ENCODE measurements around the gene SLC28A3.

SLC28A3 gene

GRCh38 chr9:84239343-84239742, 101.2 kb downstream of the SLC28A3 start:
- no peak for DNase-seq (ENCODE audit: low read depth)

DNA sequence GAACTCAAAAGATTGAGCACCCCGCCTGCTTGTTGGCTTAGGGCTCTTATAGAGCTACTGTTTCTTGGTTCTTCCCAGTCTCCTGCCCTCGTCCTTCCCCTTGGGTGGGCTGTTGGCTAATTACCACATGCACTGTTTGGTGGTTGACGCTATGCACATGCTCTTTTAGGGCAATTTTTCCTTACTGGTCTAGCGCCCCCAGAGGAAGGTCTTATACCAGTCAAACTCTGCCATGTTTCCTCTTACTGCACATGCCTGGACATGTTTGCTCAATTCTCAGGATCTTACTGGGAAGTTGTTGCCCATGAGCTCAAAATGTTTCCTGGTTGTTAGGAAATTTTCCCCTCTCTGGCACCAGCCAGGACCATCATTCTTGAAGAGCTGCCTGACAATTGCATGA, 101.9 kb downstream of the SLC28A3 start:
- no peak for DNase-seq (ENCODE audit: low read depth)

- no peak for DNase-seq (ENCODE audit: low read depth)
Measured at GRCh38 chr9:84235511-84235910, 105.0 kb downstream of the SLC28A3 start.

DNA sequence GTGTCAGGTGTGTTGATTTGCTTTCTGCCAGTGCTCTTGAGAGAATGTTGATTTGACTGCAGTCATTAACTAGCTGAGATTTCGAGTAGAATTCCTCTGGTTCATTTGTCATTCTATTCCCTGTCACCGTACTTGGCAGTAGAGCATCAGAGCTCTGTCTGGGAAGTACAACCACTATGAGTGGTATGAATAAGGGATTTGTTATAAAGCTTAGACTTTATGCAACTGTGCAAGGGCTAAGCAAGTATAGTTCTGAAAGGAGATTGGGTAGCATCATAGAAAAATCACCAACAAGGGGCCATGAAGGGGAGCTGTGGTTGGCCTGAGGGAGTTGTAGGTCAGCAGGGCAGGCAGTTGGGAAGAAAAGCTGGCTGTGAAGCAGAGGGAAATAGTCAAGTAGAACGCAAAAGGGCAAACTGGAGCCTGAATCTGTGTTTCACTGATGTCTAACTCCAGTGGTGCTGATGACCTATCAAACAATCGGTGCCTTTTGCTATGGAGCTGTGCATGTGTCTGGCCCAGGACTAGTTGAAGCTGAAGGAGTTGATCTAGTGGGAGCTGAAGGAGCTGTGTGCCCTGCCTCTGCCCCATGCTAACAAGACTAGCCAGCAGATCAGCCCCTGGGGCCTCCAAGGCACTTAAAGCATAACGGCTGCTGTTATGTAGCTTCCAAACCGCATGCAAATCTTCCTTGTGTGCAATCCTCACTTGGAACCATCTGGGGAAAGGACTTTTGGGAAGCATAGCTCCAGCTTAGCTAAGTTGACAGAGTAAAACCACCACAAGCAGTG, 110.0 kb downstream of the SLC28A3 start:
- peak; percentile 44 for DNase-seq (ENCODE audit: low read depth)

DNA sequence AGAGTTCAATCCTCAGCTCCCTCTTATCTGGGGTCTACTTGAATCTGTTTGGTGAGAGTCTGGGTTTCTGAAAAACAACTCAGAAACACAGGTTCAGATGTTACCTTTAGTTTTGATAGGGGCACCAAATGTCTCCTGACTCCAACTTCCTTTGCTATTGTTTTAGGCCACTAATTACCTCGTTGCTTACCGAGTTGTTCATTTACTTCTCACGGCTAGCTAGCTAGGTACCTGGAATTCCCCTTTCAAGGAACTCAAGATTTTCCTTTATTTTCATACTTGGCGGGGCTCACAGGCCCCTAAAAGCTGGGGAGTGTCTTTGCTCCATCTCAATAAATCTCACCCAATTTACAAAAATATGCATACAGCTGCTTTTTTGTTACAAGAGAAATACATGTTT, 111.4 kb downstream of the SLC28A3 start:
- DNase-seq (ENCODE audit: low read depth): no peak

GRCh38 chr9:84228130-84228720, 112.3 kb downstream of the SLC28A3 start:
- no peak for DNase-seq (ENCODE audit: low read depth)

GRCh38 chr9:84226126-84226525, 114.4 kb downstream of the SLC28A3 start:
- no peak for DNase-seq (ENCODE audit: low read depth)
